Measurements from ENCODE around the gene DPP7. TPM values are rescaled to one million over a fixed set of nuclear protein-coding genes. Genes with fewer than 3 reads are reported as not detected.

DPP7 gene
- total RNA-seq, 2 donors from 2014 or later, result 20.1 to 30.6 TPM

DNA sequence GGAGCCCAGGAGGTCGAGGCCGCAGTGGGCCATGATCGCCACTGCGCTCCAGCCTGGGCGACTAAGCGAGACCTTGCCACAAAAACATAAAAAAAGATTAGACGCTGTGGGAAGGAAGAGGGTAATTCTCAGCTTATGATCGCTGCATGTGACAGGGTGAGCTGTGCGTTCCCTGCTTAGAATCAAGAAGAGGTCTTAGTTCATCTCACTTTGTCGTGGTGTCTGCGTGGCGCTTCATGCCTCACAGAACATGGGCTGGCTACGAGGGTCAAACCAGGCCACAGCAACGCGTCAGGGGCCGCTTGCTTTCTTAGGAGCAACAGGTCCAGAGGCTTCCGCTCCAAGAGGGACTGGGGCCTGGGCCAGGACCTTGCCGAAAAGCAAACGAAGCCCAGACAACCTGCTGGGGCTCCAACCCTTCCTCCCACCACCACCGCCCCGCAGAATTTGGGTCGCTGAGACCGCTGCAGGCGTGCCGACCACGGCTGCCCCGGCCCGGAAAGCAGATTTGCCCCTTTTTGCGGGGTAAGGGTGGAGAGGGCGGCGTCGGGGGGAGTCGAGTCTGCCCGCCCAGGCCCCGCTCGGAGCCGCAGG, 14.4 kb upstream of the DPP7 start:
- H3K27me3 ChIP-seq (ENCODE audit: control insufficient read depth, insufficient read depth, low read length, poor library complexity, severe bottlenecking), result peaks cover 12% of the 10 kb centered on the region
- Mint-ChIP-seq H3K4me1 (peaks cover 17% of the 10 kb centered on the region), H3K27ac (peak overlapping the region; percentile 31), H3K27me3 (ENCODE audit: insufficient read depth) (peaks cover 22% of the 10 kb centered on the region), H3K4me3 (peak overlapping the region; percentile 67), H3K36me3 (ENCODE audit: low read depth) (peaks cover 2% of the 10 kb centered on the region), H3K9me3 (no peaks in the 10 kb centered on the region)
- H3K27ac ChIP-seq (ENCODE audit: low read depth, low read length), result peak overlapping the region; percentile 24
- no peaks in the 10 kb centered on the region for H3K36me3 ChIP-seq (ENCODE audit: control insufficient read depth, insufficient read depth, low read length)
- 25 to 62% methylated on average over 16 to 37 of the region's 37 CpGs for WGBS, 2 experiments (ENCODE audit: insufficient coverage in 1 of 2, insufficient read length in 1 of 2)
- H3K9ac ChIP-seq (ENCODE audit: extremely low read depth, low read length, poor library complexity, severe bottlenecking), result peak overlapping the region; percentile 63
- H3K9me3 ChIP-seq (ENCODE audit: control insufficient read depth, low read length), result no peaks in the 10 kb centered on the region
- peak overlapping the region; percentile 84 for H3K4me3 ChIP-seq (ENCODE audit: low read length)
- DNase-seq, result peak; percentile 67
- no peak for TF ChIP-seq CTCF (conservative IDR thresholded peaks at IDR 0.05)
- peaks cover 10% of the 10 kb centered on the region for H3K4me1 ChIP-seq (ENCODE audit: control insufficient read depth, insufficient read depth, low read length)

DNA sequence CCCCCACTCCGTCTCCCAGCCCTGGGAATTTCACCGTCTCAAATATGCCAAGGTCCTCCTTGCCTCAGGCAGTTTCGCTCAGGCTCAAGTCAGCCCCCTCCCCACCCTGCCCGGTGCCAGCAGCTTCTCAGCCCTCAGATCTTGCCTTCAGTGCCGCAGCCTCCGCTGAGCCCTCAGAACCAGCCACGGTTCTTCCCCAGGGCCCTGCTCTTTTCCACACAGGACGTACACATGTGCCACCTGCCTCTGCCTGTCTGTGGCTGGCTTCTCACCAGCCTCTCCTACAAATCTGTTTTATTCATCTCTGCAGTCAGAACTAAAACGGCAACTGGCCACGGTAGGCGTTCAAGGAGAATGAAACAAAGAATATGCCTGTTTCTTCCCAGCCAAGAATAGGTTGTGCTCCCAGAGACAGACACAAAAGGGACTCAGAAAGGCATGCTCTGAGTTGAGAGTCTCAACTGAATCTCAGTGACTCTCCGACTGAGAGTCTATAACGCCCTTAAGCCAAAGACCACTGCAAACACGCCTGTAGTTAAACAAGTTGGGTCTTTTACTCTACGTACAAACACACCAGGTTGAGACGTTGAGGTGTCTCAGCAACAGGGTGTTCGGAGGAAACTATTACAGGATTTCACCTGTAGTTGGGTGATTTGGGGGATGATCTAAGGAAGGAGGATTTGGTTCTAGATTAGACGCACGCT, 13.8 kb upstream of the DPP7 start:
- no peaks in the 10 kb centered on the region for H3K9me3 ChIP-seq (ENCODE audit: control insufficient read depth, low read length)
- DNase-seq, result peak; percentile 30
- no peaks in the 10 kb centered on the region for H3K36me3 ChIP-seq (ENCODE audit: control insufficient read depth, insufficient read depth, low read length)
- no peaks in the 10 kb centered on the region for H3K9me3 Mint-ChIP-seq
- H3K4me1 ChIP-seq (ENCODE audit: control insufficient read depth, insufficient read depth, low read length), result peaks cover 10% of the 10 kb centered on the region
- peak overlapping the region; percentile 31 for H3K27ac Mint-ChIP-seq
- H3K36me3 Mint-ChIP-seq (ENCODE audit: low read depth), result peaks cover 2% of the 10 kb centered on the region
- peak overlapping the region; percentile 84 for H3K4me3 ChIP-seq (ENCODE audit: low read length)
- peak overlapping the region; percentile 67 for H3K4me3 Mint-ChIP-seq
- H3K4me1 Mint-ChIP-seq, result peaks cover 17% of the 10 kb centered on the region
- WGBS, 2 experiments (ENCODE audit: insufficient coverage in 1 of 2, insufficient read length in 1 of 2), result 85 to 87% methylated on average over 17 to 19 of the region's 19 CpGs
- TF ChIP-seq CTCF (conservative IDR thresholded peaks at IDR 0.05), result no peak
- no peak overlapping the region for H3K27ac ChIP-seq (ENCODE audit: low read depth, low read length)
- H3K27me3 Mint-ChIP-seq (ENCODE audit: insufficient read depth), result peaks cover 19% of the 10 kb centered on the region
- peaks cover 8% of the 10 kb centered on the region for H3K27me3 ChIP-seq (ENCODE audit: control insufficient read depth, insufficient read depth, low read length, poor library complexity, severe bottlenecking)
- H3K9ac ChIP-seq (ENCODE audit: extremely low read depth, low read length, poor library complexity, severe bottlenecking), result no peak overlapping the region

DNA sequence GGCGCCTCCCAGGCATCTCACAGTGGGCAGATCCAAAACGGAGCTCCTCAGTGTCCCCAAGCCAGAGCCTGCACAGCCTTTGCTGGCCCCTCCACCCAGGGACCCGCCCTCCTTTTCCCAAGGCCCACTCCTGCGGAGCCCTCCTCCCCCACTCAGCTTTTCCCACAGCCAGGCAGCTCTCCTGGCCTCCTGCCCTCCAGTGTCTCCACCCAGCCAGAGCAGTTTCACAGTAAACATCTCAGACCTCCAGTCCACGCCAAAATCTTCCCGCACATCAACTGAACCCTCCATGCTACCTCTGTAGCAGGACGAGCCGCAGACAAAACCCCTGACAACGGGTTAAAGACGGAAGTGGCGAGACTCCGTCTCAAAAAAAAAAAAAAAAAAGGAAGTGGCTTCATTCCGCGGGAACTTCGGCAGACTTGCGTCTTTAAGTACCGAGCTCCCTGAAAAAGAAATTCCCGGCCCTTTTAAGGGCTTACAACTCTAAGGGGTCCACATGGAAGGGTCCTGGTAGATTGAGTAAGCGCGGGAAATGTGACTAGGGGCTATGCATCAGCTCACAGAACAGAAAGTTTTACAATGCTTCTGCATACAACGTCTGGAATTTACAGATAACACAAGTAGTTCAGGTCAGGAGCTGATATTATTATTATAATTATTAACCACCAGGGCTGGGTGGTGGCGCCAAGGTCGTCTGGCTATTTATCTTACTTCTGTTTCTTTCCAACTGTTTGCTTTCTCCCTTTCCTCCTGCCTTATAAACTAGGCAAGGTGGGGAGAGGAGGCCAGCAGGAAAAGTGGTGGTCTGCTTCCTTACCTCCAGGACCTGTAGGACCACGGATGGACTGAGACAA, 13.0 kb upstream of the DPP7 start:
- Mint-ChIP-seq H3K27ac (peak overlapping the region; percentile 37), H3K9me3 (no peaks in the 10 kb centered on the region), H3K36me3 (ENCODE audit: low read depth) (peaks cover 2% of the 10 kb centered on the region), H3K27me3 (ENCODE audit: insufficient read depth) (peaks cover 13% of the 10 kb centered on the region), H3K4me3 (peak overlapping the region; percentile 67), H3K4me1 (peaks cover 17% of the 10 kb centered on the region)
- Histone ChIP-seq H3K27ac (ENCODE audit: low read depth, low read length) (no peak overlapping the region), H3K4me1 (ENCODE audit: control insufficient read depth, insufficient read depth, low read length) (peaks cover 10% of the 10 kb centered on the region), H3K9ac (ENCODE audit: extremely low read depth, low read length, poor library complexity, severe bottlenecking) (no peak overlapping the region), H3K27me3 (ENCODE audit: control insufficient read depth, insufficient read depth, low read length, poor library complexity, severe bottlenecking) (peaks cover 2% of the 10 kb centered on the region), H3K36me3 (ENCODE audit: control insufficient read depth, insufficient read depth, low read length) (no peaks in the 10 kb centered on the region), H3K4me3 (ENCODE audit: low read length) (peak overlapping the region; percentile 84), H3K9me3 (ENCODE audit: control insufficient read depth, low read length) (no peaks in the 10 kb centered on the region)
- TF ChIP-seq CTCF (conservative IDR thresholded peaks at IDR 0.05), result no peak
- 83 to 85% methylated on average over 14 to 24 of the region's 24 CpGs for WGBS, 2 experiments (ENCODE audit: insufficient coverage in 1 of 2, insufficient read length in 1 of 2)
- peak; percentile 28 for DNase-seq
